ENCODE results near the gene SPATC1L.

DNA sequence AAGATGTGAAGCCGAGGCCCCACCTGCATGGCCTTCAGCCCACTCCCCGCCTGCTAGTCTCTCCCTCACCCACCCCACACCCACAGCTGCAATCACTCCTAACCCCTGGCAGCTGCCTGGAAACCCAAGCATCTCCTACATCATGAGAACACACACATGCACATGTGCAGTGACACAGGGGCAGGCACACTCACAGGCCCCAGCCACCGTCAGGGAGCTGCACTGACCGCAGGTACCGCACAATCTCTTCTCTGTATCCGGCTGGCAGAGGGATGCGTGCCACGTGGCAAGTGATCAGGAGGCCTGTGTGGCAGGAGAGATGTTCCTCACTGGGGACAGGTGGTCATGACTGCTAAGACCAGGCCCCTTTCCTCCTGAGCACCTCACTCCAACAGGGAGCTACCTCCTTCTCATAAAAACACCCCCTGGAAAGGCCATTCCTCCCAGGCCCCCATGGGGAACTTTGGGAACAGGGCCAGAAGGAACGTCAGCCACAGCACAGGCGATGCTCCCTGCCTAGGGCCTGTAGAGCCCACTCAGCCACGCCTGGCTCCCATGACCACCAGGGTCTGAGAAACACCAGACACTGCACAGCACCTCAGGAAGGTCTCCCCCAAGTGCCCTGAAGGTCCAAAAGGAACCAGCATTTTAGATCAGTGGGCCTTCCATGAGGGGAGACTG is 38.3 kb upstream of the SPATC1L start:
- TF ChIP-seq TAF1 (IDR thresholded peaks at IDR 0.05; ENCODE audit: low read depth, low read length) (no peak), BRCA1 (IDR thresholded peaks at IDR 0.05; ENCODE audit: low read depth, low read length) (no peak), MAFK (IDR thresholded peaks at IDR 0.05; ENCODE audit: low read depth, low read length) (no peak), RBBP5 (IDR thresholded peaks at IDR 0.05; ENCODE audit: borderline replicate concordance, low read depth, low read length) (no peak), SRF (IDR thresholded peaks at IDR 0.05; ENCODE audit: low read depth, low read length) (no peak)
- TF ChIP-seq, protein P1, sequence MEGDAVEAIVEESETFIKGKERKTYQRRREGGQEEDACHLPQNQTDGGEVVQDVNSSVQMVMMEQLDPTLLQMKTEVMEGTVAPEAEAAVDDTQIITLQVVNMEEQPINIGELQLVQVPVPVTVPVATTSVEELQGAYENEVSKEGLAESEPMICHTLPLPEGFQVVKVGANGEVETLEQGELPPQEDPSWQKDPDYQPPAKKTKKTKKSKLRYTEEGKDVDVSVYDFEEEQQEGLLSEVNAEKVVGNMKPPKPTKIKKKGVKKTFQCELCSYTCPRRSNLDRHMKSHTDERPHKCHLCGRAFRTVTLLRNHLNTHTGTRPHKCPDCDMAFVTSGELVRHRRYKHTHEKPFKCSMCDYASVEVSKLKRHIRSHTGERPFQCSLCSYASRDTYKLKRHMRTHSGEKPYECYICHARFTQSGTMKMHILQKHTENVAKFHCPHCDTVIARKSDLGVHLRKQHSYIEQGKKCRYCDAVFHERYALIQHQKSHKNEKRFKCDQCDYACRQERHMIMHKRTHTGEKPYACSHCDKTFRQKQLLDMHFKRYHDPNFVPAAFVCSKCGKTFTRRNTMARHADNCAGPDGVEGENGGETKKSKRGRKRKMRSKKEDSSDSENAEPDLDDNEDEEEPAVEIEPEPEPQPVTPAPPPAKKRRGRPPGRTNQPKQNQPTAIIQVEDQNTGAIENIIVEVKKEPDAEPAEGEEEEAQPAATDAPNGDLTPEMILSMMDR (IDR thresholded peaks at IDR 0.05; ENCODE audit: control extremely low read depth in 1 of 3, insufficient read depth in 1 of 3, low read depth in 1 of 3, low read length in 3 of 3) = no peak
